Middle frontal gyrus (tissue), 1 donor: ENCODE results near the gene DLG5.

ENCODE experiments used
- DNase-seq: peaks from one replicate; pipeline ENCODE4 v3.0.0-alpha.2; 2015; ENCODE audit warnings: low spot score; ENCODE audit errors: extremely low spot score

Gene DLG5

DNA sequence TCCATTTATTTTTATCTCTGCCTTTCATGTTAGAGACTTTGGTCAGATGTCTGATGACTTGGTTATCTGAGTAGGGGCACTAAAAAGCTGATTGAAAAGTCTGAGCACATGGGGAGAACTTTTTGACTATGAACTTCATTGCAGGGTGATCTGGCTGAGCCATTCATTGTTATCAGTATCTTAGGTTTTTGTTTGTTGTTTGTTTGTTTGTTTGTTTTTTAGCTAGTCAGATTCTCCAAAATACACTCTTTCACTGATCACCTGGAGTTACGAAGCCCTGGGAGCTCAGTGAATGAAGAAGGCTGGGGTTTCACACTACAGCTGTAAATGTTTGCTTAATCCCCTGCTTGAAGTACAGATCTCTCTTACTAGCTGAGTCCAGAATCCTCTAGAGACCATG lies 28.6 kb upstream of the DLG5 start:
- no peak for DNase-seq

DNA sequence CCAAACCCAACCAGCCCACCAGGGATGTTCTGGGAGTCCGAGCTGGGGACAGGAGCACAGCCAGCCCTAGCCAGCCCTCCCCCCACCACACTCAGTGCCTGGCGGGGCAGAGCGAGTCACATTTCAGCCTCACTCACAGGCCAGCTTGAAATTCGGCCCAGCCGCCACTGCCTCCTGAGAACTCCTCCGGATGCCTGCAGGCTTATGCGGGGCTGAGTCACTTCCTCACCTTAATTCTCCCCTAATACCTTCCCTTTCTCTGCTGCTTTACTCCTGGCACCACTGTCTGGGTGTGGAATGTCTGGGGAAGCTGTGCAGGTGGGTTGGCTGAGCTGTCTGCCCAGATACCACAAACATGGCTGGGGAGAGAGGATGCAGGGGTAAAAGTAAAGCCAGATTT lies 22.6 kb upstream of the DLG5 start:
- no peak for DNase-seq

- DNase-seq, result no peak
These were observed 19.5 kb upstream of the DLG5 start for GRCh38 chr10:77946084-77946483.

DNA sequence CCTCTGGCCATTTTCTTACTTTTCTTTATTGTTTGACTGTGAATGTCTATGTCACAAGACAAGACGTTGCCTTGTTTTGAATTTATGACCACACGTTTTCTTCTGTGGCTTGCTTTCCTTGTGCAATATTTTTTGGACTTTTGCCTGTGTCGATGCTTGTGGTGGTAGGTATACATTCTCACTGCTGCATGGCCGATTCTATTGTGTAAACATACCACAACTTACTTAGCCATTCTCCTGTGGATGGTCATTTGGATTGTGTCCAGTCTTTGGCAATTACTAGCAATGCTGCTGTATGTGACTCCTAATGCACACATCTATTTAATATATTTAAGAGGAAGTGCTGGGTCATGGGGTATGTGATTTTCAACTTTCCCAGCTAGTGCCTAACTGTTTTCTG lies 18.0 kb upstream of the DLG5 start:
- no peak for DNase-seq

DNA sequence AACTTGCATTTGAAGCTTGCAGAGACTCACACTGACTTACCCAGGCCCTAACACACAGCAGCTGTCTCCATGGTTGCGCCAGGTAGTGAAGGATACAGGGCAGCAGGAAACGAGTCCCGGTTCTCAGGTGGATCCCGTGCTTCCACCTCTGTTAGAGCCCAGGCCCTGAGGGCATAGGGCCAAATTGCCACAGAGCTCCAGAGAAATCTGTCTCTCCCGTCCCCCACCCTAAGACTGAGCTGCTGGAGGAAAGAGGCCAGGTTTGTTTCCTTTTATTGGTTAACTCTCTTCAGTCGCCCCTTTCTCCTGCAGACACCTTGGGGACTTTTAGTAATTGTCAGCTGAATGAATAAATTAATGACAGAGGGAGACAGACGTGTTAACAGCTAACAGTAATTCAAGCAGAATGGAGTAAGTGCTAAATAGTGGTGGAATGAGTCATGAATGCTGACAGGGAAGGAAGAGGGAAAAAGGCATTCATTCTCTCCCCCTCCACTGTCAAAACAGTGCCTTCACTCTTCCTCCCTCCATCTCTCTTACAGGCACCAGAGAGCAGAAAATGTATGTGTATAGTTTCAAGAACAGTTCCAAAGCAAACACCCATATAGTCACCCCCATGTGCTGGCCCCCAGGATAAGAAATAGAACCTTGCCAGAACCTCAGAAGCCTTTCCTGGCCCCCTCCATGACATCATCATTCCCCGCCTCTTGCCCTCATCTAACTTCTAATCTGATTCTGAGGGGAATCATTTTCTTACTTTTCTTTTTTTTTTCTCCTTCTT lies 16.8 kb upstream of the DLG5 start:
- no peak for DNase-seq

DNA sequence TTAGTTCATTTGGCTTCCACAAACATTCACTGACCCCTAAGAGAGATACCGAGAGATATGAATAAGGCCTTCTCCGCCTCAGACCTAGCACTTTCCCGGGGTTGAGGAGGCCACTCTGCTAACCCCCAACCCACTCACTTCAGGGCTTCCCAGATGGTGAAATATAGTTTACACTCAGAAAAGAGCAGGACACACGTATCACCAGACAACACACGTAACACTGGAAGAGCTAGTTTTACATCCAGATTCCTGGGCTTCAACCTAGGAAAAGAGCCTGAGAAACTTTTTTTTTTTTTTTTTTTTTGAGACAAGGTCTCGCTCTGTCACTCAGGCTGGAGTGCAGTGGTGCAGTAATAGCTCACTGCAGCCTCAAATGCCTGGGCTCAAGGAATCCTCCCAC lies 15.2 kb upstream of the DLG5 start:
- no peak for DNase-seq

- no peak for DNase-seq
These were observed 14.1 kb upstream of the DLG5 start for GRCh38 chr10:77940627-77941026.

- no peak for DNase-seq
These were observed 13.7 kb upstream of the DLG5 start for GRCh38 chr10:77940225-77940624.

- no peak for DNase-seq
These were observed 13.0 kb upstream of the DLG5 start for GRCh38 chr10:77939561-77940001.

DNA sequence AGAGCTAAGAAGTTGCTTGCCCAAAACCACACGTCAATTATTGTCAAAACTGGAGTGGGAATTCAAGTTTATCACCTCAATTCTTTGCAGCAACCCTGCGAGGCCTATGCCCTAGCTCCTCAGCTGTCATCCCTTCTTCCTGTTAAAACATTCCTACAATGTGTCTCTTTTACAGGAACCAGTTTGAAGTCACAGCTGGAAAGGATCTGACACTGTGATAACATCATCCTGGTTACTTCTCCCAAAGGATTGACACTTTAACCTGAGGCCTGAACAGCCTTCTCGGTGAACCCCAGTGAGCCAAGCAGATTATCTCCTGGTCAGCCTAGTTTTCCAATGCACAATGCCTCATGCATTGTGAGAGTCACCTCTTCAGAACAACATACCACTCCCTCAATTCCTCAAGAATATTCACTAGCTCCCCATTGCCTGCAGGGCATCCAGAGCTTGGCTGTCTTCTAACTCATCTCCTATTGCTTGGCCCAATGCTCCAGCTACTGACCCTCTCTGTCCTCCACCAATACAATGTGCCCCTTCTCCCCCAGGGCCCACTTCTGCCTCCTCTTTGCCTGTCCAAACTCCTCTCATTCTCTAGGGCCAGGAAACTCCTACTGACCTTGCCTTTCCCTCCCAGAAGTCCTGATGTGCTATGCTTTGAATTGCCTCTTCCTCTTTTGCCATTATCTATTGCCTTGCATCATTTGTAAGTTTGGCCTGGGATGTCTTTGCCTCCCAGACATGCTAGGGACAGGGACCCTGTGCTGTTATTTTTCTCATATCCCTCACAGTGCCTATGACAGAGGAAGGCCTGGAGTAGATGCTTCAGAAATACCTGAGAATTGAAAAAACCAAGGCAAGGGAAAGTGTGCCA lies 10.4 kb upstream of the DLG5 start:
- DNase-seq, result no peak

- DNase-seq, result no peak
These were observed 5.6 kb upstream of the DLG5 start for GRCh38 chr10:77932016-77932715.

- peak; percentile 20 for DNase-seq
These were observed 1.1 kb upstream of the DLG5 start for GRCh38 chr10:77927402-77928246.

DNA sequence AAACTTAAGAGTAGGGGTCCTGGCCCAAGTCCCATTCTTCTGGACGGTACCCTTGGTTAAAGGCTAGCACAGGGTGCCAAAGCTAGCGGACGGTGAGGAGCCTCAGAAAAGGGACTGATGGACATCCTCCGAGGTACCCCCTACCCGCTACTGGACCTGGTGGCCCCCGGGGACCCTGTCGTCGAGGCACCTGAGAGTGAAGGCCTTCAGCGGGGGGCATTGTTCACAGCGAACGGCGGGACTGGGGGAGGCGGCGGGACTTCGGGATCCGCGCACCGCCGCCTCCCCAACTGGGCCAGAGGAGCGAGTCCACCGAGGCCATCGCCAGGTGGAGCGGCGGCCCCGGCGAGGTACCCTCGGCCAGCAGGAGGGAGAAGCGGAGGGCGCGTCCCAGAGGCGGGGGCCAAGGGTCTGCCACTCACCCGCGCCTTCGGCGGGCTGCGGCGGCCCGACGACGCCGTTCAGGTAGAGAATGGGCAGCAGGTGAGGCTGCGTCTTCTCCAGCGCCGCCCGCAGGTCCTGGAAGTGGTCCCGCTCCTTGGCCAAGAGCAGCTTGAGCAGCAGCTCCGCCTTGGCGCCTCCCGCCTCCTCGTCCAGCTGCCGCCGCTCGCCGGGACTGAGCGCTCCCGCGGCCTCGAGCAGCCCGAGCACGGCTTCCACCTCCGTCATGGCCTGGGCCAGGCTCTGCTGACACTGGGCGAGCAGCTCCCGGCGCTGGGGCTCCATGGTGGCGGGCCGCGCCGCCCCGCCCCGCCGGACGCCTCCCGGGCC lies 575 bp downstream of the DLG5 start:
- DNase-seq, result peak; percentile 18

DNA sequence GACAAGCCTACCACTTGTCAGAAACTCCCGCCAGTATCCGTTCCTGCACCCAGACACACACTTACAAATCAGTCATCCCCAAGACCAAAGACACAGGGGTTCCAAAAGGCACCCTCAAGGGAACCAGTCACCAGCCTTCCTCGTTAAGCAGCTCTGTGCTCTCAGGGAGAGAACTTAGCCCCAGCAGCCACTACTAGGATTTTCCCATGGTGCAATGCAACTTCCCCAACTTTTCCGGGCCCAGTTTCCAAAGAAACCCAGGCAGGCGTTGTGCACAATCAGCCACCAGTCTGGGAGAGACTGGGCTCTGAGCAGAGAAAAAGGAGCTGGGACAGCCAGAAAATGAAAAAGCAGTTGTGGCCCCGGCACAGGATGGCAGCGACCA lies 1.2 kb downstream of the DLG5 start:
- DNase-seq, result no peak

- no peak for DNase-seq
These were observed 3.9 kb downstream of the DLG5 start for GRCh38 chr10:77922566-77923179.

DNA sequence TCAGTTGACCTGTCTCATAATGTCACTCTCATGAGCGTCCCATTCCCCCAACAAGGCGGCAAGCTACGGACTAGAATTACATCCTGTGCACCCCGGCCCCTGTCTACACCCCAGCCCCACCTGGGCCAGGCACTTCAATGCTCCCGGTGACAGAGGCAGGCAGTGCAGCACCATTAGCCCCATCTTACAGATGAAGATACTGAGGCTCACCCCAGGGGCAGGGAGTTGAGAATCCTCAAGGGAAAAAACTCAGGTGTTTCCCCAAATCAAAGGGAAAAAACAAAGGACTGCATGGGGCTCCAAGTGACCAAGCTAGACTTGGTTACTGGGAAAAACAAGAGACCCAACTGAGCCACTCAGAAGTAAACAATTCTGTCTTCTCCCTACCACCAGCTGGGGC lies 4.5 kb downstream of the DLG5 start:
- DNase-seq, result no peak

DNA sequence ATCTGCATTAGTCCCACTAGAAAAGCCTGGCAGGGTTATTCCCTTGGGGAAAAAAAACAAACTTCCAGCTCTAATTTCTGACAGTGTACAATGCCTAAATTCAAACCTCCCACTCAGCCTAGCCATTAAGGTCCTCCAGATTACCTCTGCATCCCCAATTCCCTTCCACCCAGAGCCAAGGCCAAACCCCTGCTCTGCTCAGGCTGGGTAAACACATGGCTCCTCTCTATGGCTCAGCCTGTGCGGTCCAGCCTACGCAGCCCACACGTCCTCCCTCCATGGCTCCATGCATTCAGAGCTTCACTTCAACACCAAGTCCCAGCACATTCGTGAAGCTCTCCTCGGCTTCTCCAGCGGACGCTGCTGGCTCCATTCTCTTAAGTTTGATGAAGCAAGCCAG lies 5.2 kb downstream of the DLG5 start:
- DNase-seq, result no peak

- no peak for DNase-seq
These were observed 6.1 kb downstream of the DLG5 start for GRCh38 chr10:77920495-77920894.

- DNase-seq, result no peak
These were observed 6.8 kb downstream of the DLG5 start for GRCh38 chr10:77919713-77920108.
